GM18868 (cell line): ENCODE measurements around the gene FLT4.
"Not testable (repeated sequence)": the region's sequence is repeated elsewhere in the genome, so short reads cannot be mapped to it uniquely, and the experiment has no call there.

Source experiments
- ATAC-seq: cut with Tn5 transposase; IDR thresholded peaks from one replicate; pipeline ENCODE4 v1.9.1; 2021; ENCODE audit warnings: mild to moderate bottlenecking, moderate library complexity; ENCODE audit not compliant: unreplicated experiment

FLT4 gene

DNA sequence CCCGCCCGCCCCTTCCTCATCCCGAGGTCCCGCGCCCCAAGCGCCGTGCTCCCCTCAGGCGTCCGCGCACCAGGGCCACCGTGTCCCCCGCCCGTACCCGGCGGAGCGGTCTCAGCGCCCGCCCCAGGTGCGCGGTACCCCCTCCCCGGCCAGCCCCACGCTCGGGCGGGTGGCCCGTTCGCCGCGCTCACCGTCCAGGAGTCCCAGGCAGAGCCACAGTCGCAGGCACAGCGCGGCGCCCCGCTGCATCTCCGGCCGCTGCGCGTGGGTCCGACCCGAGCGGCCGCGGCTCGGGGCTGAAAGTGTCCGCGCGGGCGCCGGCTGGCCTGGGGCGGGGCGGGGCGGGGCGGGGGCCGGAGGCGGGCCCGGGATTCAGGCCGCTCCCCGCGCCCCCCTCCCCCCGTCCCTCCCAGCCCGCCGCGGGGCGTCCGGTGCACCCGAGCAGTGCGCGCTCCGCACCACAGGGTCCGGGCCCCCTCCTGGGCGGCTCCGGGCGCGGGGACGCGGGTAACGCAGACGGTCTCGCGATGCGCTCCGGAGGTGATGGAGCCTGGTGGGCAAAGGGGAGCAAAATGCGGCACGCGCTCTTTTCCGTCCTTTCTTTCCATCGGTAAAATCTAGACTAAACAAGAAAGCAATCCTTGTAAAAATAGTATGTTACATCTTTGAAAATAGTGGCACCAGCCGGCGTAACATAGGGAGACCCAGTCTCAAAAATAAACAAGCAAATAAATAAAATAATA is at the start of gene FLT4:
Gene FLT4, minus strand, starts transcription at position 304 of the 743 bp plus-strand sequence. Its CDS starts 55 bp downstream, at position 249.
- no peak for ATAC-seq

DNA sequence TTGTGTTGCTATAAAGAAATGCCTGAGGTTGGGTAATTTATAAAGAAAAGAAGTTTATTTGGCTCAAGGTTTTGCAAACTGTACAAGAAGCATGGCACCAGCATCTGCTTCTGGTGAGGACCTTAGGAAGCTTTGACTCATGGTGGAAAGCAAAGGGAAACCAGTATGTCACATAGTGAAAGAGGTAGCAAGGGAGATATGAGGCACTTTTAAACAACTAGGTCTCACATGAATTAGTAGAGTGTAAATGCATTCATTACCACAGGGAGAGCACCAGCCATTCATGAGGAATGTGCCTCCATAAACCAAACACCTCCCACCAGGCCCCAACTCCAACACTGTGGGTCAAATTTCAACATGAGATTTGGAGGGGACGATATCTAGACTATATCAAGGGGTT is 49.6 kb upstream of the FLT4 start:
- no peak for ATAC-seq

DNA sequence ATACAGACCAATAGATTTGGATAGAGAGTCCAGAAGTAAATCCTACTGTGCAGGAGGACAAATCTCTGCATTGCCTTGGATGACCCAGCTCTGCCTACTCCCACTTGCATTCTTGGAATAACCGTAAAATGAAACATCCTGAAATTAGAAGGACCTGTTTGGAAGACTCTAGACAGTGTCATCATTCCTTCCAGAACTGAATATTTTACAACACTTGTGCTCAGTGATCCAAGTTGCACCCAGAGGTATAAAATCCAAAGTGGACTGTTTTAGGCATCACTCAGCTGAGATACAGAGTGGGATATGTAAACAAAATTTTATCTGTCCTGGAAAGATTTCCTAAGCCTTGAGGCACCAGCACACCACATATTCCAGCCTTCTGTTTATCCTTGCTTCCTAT is 46.7 kb upstream of the FLT4 start:
- no peak for ATAC-seq

DNA sequence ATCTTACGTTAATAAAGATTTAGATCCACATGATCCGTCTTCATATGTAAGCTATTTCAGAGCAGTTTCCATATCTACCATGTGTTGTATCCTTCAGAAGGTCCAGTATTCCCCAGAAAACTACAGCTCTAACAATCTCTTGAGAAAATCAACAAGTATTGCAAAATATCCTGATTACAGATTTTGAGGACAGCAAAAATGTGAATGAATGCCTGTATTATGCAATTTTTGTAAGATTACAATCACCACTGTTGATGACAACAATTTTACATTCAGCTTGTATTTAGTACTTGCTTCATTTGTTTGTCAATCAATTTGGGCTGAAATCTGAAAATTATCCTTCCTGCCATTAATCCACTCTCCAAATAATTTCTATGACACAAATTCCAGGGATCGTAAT is 43.0 kb upstream of the FLT4 start:
- ATAC-seq = no peak

DNA sequence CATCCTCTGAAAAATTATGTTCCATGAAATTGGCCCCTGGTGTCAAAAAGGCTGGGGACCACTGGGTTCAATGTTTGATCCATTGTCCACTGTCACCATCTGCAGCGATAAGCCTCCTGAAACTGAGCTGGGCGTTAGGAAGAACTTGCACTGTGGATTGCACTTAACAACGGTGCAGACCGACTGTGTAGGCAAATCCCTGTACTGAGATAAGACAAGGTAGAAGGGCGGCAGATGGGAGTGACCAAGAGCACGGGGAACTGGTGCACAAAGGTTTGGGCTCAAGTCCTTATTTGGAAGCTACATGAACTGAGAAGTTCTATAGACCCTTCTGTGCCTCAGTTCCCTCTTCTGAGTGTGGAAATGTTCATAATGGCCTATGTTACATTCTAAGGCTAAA is 41.6 kb upstream of the FLT4 start:
- no peak for ATAC-seq

DNA sequence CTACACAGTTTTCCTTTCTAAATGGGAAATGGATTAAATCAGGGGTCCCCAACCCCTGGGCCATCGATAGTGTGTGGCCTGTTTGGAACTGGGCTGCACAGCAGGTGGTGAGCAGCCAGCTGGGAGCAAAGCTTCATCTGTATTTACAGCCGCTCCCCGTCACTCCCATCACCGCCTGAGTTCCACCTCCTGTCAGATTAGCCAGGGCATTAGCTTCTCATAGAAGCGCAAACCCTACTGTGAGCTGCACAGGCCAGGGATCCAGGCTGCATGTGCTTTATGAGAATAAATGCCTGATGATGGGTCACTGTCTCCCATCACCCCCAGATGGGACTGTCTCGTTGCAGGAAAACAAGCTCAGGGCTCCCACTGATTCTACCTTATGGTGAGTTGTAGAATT is 41.2 kb upstream of the FLT4 start:
- ATAC-seq = no peak

DNA sequence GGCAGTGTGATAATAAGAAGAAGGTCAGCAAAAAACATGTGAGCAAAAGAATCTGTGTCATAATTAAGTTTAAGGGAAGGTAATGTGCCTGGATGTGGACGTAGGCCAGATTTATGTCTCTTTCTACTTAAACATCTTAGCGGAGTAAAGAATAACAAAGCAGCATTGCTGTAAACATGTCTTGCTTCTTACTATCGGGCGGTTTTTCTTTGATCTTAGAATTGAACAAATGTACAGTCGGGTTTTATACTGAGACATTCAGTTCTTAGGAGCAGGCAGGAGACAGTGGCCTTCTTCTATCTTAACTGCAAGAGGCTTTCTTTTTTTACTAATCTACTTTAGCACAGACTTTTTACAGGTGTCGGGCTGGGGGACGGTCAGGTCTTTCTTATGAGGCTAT is 40.4 kb upstream of the FLT4 start:
- no peak for ATAC-seq

DNA sequence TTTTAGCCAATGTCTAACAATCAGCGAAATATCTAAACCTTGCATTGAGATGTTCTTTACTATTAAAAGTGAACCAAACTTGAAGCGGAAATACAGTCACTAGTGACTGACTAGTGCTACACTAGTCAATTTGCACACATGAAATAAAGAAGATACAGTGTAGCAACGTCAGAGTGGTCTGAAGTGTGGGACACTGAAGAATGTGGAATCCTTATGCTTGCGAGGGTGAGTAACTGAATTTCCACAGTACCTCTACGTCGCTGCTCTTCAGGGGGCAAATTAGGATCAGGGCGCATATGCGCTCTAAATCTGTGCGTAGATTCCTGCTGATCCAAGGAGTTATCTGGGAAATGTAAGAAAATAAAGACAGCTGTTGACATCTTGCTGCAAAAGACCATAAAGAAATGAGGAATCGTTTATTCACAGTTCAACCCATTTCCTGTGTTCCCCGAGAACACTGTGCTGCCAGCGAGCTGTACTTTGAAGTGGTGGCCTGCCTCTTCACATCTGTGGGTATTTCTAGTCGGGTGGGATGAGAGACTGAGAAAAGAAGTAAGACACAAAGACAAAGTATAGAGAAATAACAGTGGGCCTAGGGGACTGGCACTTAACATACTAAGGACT is 39.8 kb upstream of the FLT4 start:
- no peak for ATAC-seq

DNA sequence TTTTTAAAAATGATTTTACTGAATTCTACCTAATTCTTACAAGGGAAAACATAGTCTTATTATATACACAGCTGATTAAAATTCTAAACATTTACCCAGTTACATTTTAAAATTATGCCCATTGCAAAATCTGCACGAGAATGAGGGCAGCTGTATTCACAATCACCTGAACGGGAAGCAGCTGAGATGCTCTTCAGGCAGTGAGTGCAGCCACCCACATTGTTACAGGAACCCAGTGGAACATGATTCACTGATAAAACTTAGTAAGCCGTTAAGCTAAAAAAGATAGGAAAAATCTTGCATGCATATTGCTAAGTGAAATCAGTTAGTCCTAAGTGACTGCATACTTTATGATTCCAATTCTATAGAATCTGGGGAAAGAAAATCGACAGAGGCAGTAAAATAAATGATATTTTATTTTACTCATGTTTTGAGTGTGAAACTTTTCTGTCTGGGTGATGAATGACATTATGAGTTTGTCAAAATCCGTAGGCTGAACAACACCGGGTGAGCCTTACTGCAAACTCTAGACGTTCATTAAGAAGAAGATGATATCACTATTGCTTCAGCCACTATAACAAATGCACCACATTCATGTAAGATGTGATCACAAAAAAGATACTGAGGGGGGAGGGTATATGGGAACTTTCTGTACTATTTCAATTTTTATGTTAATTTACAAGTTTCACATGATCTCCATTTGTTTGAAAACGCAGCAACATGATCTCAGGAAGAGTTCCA is 39.1 kb upstream of the FLT4 start:
- ATAC-seq = no peak

DNA sequence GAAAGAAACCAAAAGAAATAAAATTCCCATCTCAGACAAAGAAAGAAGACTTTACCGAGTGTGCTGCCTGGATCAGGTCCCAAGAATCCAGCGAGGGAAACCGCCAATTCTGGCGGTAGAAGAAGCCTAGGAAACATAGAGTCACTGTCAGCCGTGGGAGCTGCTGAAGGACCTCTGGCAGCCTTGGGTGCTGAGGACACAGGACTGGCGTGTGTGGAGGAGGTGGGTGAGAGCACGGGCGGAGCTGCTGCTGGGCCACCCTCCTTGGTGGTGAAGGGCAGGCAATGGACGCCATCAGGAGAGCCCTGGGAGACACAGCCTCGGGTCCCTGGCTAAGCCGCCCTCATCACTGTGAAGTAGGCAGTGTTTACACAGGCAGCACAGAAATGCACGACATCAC is 37.4 kb upstream of the FLT4 start:
- not testable (repeated sequence) for ATAC-seq

DNA sequence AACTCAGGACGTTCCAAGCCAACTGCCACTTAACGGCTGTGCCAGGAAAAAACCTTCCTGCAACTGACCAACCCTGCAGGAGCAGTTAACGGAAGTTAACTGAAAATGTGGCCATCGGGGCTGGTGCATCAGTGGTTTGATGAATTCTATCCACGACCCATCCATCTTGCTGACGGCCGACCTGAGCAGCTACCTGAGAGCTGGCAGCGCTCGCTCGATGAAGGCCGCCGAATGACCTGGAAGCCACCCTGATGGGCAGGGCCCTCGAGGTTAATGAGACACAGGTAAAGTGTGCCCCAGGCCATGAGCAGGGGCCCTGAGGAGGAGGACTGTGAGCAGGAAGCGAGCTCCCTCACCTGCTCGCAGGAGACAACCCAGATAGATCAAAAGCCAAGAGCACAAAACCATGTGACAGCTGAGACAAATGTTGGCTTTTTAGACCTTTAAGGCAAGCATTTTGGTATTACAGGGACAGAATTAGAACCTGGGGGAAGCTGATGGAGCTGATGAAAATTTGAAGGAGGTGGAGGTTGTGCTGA is 35.3 kb upstream of the FLT4 start:
- no peak for ATAC-seq

DNA sequence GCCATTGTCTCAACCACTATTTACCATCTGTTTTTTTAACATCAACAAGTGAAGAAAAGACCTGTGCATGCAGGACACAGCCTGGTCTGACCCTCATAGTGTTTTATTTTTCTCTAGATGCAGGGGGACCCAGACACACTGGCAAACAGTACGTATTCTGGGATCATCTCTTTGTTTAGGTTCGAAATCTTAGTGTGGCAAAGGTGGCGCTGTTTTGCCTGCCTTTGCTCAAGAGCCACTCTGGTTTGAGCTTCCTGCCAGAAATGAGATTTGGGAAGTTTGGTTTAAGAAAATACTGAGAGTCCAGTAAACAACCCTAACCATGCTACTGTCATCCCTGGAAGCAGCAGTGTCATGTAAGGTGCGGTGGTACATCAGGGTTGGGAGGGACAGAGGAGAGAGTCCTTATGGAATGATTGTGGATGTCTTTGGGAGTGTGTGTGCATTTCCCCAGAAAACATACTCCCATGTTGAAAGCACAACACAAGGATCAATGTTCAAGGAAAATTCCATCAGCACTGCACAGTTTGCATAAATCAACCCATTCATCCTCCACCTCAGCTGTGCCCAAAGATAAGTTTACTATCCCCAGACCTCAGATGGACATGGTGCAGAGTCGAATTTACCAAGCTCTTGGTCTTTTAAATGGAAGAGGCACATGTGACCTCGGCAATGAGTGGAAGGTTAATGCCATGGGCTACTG is 34.0 kb upstream of the FLT4 start:
- ATAC-seq = no peak

DNA sequence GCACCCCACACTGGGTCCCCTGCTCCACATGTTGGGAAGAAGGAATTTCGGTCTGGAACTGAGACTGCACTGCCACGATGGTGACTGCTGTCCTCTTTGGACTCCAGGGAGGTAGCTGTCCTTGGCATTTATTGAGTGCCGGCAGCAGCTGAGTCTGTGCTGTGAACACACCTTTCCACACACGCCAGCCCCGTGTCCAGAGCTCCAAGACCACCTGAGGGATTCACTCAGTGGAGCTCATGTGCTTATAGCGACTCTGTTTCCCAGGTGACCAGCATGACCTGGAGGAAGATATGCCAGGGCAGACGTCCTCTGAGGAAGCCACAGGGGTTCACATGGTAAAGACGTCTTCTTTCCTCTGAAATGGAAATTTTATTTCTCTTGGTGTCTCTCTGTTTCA is 33.2 kb upstream of the FLT4 start:
- no peak for ATAC-seq

DNA sequence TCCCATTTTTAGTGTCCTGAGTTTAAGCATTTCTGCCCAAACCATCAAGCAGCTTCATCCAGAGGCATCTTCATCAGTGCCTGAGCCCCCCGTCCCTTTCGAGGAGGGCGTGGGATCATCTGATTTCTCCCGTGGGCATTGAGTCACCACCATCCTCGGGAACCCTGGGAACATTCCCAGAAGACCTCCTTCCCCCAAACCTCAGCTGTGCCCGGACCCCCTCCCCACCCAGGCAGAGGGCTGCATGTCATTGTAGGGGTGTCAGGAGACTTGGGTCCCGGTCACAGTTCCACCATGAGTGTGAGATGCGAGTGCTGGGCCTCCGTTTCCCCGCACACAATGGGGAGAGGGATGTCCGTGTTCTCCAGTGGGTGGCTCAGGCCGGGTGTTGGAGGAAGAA is 32.6 kb upstream of the FLT4 start:
- ATAC-seq = not testable (repeated sequence)

DNA sequence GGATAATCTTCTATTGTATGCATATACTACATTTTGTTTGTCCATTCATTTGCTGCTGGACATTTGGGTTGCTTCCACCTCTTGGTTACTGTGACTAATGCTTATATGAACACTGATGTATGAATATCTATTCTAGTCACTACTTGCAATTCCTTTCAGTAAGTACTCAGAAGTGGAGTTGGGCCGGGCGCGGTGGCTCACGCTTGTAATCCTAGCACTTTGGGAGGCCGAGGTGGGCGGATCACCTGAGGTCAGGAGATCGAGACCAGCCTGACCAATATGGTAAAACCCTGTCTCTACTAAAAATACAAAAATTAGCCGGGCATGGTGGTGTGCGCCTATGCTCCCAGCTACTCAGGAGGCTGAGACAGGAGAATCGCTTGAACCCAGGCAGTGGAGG is 28.9 kb upstream of the FLT4 start:
- not testable (repeated sequence) for ATAC-seq

DNA sequence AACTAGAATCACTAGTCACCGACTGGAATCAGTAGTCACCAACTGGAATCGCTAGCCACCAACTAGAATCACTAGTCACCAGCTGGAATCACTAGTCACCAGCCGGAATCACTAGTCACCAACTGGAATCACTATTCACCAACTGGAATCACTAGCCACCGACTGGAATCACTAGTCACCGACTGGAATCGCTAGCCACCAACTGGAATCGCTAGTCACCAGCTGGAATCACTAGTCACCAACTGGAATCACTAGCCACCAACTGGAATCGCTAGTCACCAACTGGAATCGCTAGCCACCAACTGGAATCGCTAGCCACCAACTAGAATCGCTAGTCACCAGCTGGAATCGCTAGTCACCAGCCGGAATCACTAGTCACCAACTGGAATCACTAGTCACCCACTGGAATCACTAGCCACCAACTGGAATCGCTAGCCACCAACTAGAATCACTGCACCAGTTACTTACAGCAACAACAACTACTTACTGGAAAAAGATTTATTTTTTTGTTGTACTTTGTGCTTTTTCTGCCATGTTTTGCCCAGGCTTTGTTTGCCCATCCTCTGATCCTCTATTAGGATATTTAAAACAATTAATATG is 25.7 kb upstream of the FLT4 start:
- ATAC-seq = no peak

DNA sequence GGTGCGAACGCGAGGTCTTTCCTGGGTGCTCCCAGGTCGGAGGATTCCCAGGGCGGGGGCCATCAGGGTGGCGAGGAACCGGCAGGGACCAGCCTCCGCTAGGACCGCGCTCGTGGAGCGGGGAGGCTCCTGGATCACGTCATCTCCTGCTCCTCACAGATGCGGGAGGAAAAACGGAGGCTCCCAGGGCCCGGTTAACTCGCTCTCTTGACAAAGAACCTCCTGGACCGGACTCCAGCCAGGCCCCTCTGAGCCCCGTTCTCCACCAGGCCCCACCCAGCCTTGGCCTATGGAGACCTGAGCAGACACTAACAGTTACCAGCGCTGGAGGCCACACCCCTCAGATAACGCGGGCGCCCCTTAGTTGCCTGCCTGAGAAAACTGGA is 24.7 kb upstream of the FLT4 start:
- not testable (repeated sequence) for ATAC-seq

DNA sequence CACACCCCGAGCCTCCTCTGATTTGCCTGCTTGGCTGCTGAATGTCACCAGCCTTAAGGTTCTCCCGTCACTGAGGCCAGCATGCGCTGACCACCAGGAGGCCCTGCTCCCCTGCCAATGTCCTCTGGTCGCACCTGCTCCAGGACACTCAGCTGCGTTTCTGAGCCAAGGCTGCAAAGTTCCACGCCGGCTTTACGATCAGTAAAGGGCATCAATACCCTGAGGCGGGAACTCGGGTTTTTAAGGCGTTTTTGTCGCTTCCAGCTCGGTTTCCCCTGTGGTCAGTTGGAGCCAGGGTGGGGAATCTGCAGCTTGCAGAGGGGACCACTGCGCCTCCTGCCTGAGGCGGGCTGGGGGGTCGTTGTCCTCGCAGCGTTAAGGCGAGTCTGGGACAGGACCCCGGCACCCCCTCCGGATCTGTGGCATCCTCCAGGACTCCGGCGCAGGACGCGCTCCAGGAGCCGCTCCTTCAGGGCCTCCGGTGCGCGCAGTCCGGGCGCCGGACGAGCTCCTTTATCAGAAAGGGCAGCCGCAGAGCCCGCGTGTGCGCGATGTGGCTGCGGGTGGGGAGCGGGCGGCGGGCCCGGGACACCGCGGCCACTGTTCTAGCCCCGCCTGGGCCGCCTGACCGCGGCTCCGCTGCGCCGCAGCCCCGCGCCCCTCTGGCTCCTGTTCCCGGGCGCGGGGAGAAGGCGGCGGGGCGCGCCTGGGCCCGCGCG is 24.1 kb upstream of the FLT4 start:
- ATAC-seq = no peak

DNA sequence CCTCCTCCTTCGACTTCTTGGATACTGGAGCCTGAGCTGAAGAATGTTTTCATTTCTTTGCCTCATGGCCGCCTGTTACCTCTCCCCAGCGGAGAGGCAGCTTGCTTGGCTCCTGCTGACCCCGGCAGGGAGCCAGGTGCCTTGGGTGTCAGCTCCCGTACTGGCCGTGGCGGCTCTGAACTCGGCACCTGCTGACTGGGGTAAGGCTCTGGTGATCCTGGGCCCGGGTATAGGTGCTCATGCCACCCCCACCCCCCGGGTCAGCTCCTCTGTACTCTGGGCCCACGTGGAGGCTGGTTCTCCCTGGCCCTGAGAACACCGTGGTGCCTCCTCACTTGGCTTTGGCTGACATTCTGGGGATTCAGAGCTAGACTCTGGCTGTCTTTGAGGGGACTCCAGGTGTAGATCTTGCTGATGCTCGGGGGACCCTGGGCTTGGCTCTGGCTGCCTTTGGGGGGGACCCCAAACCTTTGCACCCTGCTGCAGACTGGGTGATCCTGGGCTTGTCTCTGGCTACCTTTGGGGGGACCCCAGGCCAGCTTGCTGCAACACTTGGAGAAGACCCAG is 22.6 kb upstream of the FLT4 start:
- not testable (repeated sequence) for ATAC-seq
